HepG2 (cell line): ENCODE data around the gene FBXO48. TPM values are rescaled to one million over a fixed set of nuclear protein-coding genes. Genes with fewer than 3 reads are reported as not detected.

Experiments used
- HMG20B ChIP-seq: conservative IDR thresholded peaks from 2 replicates; pipeline ENCODE4 v1.6.1; 2016; ENCODE audit warnings: missing genetic modification reagents, missing compliant biosample characterization
- NAIF1 ChIP-seq: sonication (generic); formaldehyde crosslinking; IDR thresholded peaks from 2 replicates; pipeline ENCODE4 v1.5.0; 2020; ENCODE audit warnings: mild to moderate bottlenecking, missing genetic modification reagents, borderline replicate concordance
- PAWR ChIP-seq: sonication (generic); formaldehyde crosslinking; IDR thresholded peaks from 2 replicates; pipeline ENCODE4 v1.4.0; 2020; ENCODE audit warnings: missing genetic modification reagents, mild to moderate bottlenecking, borderline replicate concordance
- ZNF550 ChIP-seq: sonication (generic); formaldehyde crosslinking; IDR thresholded peaks from 2 replicates; pipeline ENCODE4 v1.4.0; 2020; ENCODE audit warnings: mild to moderate bottlenecking, missing genetic modification reagents, borderline replicate concordance
- ZNF556 ChIP-seq: sonication (generic); formaldehyde crosslinking; IDR thresholded peaks from 2 replicates; pipeline ENCODE4 v1.4.0; 2020; ENCODE audit warnings: mild to moderate bottlenecking, missing genetic modification reagents, borderline replicate concordance
- polyA plus RNA-seq, 8 experiments: library from polyadenylated mRNA; depleted of rRNA in 3 of 8; stranded (reverse) in 7 of 8; unstranded in 1 of 8; fragments of >200 nt; fragmentation: Illumina TruSeq in 4 of 8; extraction: Trizol in 4 of 8; gene quantifications; 2 replicates each; pipeline versions ENCODE4 v1.2.1 to v1.2.3, GENCODE V29; 2011 to 2016; ENCODE audit warnings: low read depth in 4 of 8, missing spikeins in 1 of 8, mixed read lengths in 1 of 8; ENCODE audit not compliant: insufficient read depth in 1 of 8
- total RNA-seq, 5 experiments: library from RNA; depleted of rRNA; stranded (reverse); fragments of >200 nt; fragmentation: Illumina TruSeq; extraction: Trizol; gene quantifications; 2 replicates each; pipeline ENCODE4 v1.2.3, GENCODE V29; 2016; ENCODE audit warnings: low read depth in 1 of 5
- TF ChIP-seq, protein P1 (sequence below): sonication (generic); formaldehyde crosslinking; IDR thresholded peaks from 2 replicates; pipeline ENCODE4 v1.5.1; 2020; ENCODE audit warnings: mild to moderate bottlenecking, missing genetic modification reagents, borderline replicate concordance
- TF ChIP-seq, protein P2 (sequence below): sonication (generic); formaldehyde crosslinking; IDR thresholded peaks from 2 replicates; pipeline ENCODE4 v1.5.0; 2020; ENCODE audit warnings: missing genetic modification reagents
- TF ChIP-seq, protein P3 (sequence below), 2 experiments: sonication (generic) in 1 of 2; formaldehyde crosslinking in 1 of 2; IDR thresholded peaks; 2 replicates each; pipeline versions ENCODE4 v1.6.1 to v1.9.0; 2014 to 2022; ENCODE audit warnings: antibody characterized with exemption in 1 of 2, borderline replicate concordance in 1 of 2, inconsistent platforms in 1 of 2, low read depth in 1 of 2, missing genetic modification reagents in 1 of 2
- TF ChIP-seq, protein P4 (sequence below): sonication (generic); formaldehyde crosslinking; IDR thresholded peaks from 2 replicates; pipeline ENCODE4 v1.5.0; 2020; ENCODE audit warnings: mild to moderate bottlenecking, missing genetic modification reagents, borderline replicate concordance
- TF ChIP-seq, protein P5 (sequence below): fragments of 450-650 bp; IDR thresholded peaks from 2 replicates; pipeline ENCODE4 v1.6.1; 2017

The FBXO48 gene
- total and polyA plus RNA-seq, 2 of the 13 experiments (the other 11 are each of a cell fraction or from before 2014, with no cell fraction given), result 0.42 to 1.1 TPM

DNA sequence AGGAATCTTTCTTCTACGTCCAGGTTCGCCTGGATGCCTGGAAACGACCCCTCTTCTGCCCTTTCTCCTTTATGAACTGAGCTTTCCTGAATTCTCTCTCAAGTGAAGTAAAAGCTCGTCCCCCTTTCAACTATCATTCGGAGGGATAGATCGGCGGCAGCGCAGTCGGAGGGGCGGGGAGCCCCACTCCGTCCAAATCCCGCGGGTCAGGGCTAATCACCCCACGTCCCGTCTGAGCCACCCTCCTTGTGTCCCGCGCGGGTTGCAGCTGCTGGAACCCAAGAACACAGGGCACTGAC lies 367 bp downstream of the FBXO48 start (continued):
- TF ChIP-seq ZNF550 (CRISPR knock-in tag) (0 out of 2 replicates have a peak, but pooled peaks have one; percentile 77), ZNF556 (CRISPR knock-in tag) (no peak), NAIF1 (CRISPR knock-in tag) (no peak), PAWR (CRISPR knock-in tag) (no peak), HMG20B (CRISPR knock-in tag) (no peak)
- TF ChIP-seq, protein P1, sequence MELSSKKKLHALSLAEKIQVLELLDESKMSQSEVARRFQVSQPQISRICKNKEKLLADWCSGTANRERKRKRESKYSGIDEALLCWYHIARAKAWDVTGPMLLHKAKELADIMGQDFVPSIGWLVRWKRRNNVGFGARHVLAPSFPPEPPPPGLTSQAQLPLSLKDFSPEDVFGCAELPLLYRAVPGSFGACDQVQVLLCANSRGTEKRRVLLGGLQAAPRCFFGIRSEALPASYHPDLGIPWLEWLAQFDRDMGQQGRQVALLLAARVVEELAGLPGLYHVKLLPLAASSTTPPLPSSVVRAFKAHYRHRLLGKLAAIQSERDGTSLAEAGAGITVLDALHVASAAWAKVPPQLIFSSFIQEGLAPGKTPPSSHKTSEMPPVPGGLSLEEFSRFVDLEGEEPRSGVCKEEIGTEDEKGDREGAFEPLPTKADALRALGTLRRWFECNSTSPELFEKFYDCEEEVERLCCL, result no peak
- TF ChIP-seq, protein P2, sequence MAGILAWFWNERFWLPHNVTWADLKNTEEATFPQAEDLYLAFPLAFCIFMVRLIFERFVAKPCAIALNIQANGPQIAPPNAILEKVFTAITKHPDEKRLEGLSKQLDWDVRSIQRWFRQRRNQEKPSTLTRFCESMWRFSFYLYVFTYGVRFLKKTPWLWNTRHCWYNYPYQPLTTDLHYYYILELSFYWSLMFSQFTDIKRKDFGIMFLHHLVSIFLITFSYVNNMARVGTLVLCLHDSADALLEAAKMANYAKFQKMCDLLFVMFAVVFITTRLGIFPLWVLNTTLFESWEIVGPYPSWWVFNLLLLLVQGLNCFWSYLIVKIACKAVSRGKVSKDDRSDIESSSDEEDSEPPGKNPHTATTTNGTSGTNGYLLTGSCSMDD (CRISPR knock-in tag), result no peak
- TF ChIP-seq, protein P3, sequence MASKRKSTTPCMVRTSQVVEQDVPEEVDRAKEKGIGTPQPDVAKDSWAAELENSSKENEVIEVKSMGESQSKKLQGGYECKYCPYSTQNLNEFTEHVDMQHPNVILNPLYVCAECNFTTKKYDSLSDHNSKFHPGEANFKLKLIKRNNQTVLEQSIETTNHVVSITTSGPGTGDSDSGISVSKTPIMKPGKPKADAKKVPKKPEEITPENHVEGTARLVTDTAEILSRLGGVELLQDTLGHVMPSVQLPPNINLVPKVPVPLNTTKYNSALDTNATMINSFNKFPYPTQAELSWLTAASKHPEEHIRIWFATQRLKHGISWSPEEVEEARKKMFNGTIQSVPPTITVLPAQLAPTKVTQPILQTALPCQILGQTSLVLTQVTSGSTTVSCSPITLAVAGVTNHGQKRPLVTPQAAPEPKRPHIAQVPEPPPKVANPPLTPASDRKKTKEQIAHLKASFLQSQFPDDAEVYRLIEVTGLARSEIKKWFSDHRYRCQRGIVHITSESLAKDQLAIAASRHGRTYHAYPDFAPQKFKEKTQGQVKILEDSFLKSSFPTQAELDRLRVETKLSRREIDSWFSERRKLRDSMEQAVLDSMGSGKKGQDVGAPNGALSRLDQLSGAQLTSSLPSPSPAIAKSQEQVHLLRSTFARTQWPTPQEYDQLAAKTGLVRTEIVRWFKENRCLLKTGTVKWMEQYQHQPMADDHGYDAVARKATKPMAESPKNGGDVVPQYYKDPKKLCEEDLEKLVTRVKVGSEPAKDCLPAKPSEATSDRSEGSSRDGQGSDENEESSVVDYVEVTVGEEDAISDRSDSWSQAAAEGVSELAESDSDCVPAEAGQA (IDR thresholded peaks at IDR 0.05; ENCODE audit: low read depth), result no peak
- TF ChIP-seq, protein P3 (CRISPR knock-in tag; IDR thresholded peaks at IDR 0.05; ENCODE audit: borderline replicate concordance), result no peak
- TF ChIP-seq, protein P4, sequence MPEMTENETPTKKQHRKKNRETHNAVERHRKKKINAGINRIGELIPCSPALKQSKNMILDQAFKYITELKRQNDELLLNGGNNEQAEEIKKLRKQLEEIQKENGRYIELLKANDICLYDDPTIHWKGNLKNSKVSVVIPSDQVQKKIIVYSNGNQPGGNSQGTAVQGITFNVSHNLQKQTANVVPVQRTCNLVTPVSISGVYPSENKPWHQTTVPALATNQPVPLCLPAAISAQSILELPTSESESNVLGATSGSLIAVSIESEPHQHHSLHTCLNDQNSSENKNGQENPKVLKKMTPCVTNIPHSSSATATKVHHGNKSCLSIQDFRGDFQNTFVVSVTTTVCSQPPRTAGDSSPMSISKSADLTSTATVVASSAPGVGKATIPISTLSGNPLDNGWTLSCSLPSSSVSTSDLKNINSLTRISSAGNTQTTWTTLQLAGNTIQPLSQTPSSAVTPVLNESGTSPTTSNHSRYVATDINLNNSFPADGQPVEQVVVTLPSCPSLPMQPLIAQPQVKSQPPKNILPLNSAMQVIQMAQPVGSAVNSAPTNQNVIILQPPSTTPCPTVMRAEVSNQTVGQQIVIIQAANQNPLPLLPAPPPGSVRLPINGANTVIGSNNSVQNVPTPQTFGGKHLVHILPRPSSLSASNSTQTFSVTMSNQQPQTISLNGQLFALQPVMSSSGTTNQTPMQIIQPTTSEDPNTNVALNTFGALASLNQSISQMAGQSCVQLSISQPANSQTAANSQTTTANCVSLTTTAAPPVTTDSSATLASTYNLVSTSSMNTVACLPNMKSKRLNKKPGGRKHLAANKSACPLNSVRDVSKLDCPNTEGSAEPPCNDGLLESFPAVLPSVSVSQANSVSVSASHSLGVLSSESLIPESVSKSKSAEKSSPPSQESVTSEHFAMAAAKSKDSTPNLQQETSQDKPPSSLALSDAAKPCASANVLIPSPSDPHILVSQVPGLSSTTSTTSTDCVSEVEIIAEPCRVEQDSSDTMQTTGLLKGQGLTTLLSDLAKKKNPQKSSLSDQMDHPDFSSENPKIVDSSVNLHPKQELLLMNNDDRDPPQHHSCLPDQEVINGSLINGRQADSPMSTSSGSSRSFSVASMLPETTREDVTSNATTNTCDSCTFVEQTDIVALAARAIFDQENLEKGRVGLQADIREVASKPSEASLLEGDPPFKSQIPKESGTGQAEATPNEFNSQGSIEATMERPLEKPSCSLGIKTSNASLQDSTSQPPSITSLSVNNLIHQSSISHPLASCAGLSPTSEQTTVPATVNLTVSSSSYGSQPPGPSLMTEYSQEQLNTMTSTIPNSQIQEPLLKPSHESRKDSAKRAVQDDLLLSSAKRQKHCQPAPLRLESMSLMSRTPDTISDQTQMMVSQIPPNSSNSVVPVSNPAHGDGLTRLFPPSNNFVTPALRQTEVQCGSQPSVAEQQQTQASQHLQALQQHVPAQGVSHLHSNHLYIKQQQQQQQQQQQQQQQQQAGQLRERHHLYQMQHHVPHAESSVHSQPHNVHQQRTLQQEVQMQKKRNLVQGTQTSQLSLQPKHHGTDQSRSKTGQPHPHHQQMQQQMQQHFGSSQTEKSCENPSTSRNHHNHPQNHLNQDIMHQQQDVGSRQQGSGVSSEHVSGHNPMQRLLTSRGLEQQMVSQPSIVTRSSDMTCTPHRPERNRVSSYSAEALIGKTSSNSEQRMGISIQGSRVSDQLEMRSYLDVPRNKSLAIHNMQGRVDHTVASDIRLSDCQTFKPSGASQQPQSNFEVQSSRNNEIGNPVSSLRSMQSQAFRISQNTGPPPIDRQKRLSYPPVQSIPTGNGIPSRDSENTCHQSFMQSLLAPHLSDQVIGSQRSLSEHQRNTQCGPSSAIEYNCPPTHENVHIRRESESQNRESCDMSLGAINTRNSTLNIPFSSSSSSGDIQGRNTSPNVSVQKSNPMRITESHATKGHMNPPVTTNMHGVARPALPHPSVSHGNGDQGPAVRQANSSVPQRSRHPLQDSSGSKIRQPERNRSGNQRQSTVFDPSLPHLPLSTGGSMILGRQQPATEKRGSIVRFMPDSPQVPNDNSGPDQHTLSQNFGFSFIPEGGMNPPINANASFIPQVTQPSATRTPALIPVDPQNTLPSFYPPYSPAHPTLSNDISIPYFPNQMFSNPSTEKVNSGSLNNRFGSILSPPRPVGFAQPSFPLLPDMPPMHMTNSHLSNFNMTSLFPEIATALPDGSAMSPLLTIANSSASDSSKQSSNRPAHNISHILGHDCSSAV (CRISPR knock-in tag), result no peak
- TF ChIP-seq, protein P5, sequence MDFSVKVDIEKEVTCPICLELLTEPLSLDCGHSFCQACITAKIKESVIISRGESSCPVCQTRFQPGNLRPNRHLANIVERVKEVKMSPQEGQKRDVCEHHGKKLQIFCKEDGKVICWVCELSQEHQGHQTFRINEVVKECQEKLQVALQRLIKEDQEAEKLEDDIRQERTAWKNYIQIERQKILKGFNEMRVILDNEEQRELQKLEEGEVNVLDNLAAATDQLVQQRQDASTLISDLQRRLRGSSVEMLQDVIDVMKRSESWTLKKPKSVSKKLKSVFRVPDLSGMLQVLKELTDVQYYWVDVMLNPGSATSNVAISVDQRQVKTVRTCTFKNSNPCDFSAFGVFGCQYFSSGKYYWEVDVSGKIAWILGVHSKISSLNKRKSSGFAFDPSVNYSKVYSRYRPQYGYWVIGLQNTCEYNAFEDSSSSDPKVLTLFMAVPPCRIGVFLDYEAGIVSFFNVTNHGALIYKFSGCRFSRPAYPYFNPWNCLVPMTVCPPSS, result no peak
